ENCODE results near the gene CERKL. TPM values are rescaled to one million over a fixed set of nuclear protein-coding genes. Genes with fewer than 3 reads are reported as not detected.

CERKL gene
- total and polyA plus RNA-seq, 2 experiments from 2014 or later, result 0.32 to 0.69 TPM

- no peaks in the 10 kb centered on the region; the same call in 2 of the 3 replicates for H3K36me3 Mint-ChIP-seq (ENCODE audit: low read depth)
- peaks cover 82% of the 10 kb centered on the region for H3K27me3 Mint-ChIP-seq (ENCODE audit: insufficient read depth, low read depth, poor library complexity)
- Histone ChIP-seq H3K79me2 (replicated peaks; ENCODE audit: insufficient read depth) (no peaks in the 10 kb centered on the region), H3K4me1 (ENCODE audit: insufficient read depth) (peaks cover 48% of the 10 kb centered on the region), H3K4me2 (peak overlapping the region; percentile 88), H3K9me2 (ENCODE audit: insufficient read depth) (no peaks in the 10 kb centered on the region), H3K27ac (ENCODE audit: low read depth) (no peak overlapping the region), H3K4me3 (peak overlapping the region; percentile 62), H3K36me3 (ENCODE audit: insufficient read depth) (no peaks in the 10 kb centered on the region), H3K27me3 (ENCODE audit: insufficient read depth) (peaks cover 100% of the 10 kb centered on the region), H2AFZ (no peak overlapping the region), H3F3A (replicated peaks; ENCODE audit: low read depth) (peaks cover 8% of the 10 kb centered on the region; the same call in 1 of the 2 replicates), H4K20me1 (replicated peaks; ENCODE audit: insufficient read depth) (peaks cover 33% of the 10 kb centered on the region)
- no peaks in the 10 kb centered on the region; the same call in 2 of the 3 replicates for H3K9me3 Mint-ChIP-seq
- TF ChIP-seq ZNF462 (CRISPR knock-in tag; IDR thresholded peaks at IDR 0.05) (no peak), EZH2 (IDR thresholded peaks at IDR 0.05; ENCODE audit: low read depth, unreplicated experiment) (peak; percentile 64), EZH2phosphoT487 (IDR thresholded peaks at IDR 0.05; ENCODE audit: unreplicated experiment) (no peak), POLR2AphosphoS5 (IDR thresholded peaks at IDR 0.05; ENCODE audit: low read depth) (no peak), ZNF114 (CRISPR knock-in tag; IDR thresholded peaks at IDR 0.05) (no peak), CREB1 (CRISPR knock-in tag; IDR thresholded peaks at IDR 0.05; ENCODE audit: low read depth) (no peak), ZNF331 (CRISPR knock-in tag; IDR thresholded peaks at IDR 0.05; ENCODE audit: low read depth) (no peak), REST (IDR thresholded peaks at IDR 0.05; ENCODE audit: unreplicated experiment) (no peak)
- no peak overlapping the region for H3K27ac Mint-ChIP-seq
- H3K4me1 Mint-ChIP-seq, result peaks cover 50% of the 10 kb centered on the region
- no peak for DNase-seq (ENCODE audit: low spot score)
- no peak for ATAC-seq
- peak overlapping the region; percentile 76 for H3K4me3 Mint-ChIP-seq
Measured at GRCh38 chr2:181679544-181679979, 22.7 kb upstream of the CERKL start.

Measured in GM23338 (cell line).